ENCODE measurements around the gene PAQR4. TPM values are rescaled to one million over a fixed set of nuclear protein-coding genes. Genes with fewer than 3 reads are reported as not detected.

PAQR4 gene
- total RNA-seq, 2 donors from 2014 or later = 8.8 to 13.2 TPM

- H3K27ac ChIP-seq = peak overlapping the region; percentile 47 to 72 (median 65)
- peak; percentile 78 for ATAC-seq
- 19 to 31% methylated on average over 3 to 6 of the region's 6 CpGs for WGBS, 2 donors
These were observed 8.3 kb downstream of the PAQR4 start for GRCh38 chr16:2977440-2977839.

GRCh38 chr16:2979669-2980226 lies 10.6 kb downstream of the PAQR4 start:
- no peak for TF ChIP-seq CTCF (IDR thresholded peaks at IDR 0.05)
- no peak for TF ChIP-seq POLR2A (IDR thresholded peaks at IDR 0.05)
- Histone ChIP-seq H3K4me1 (peaks cover 53% of the 10 kb centered on the region), H3K4me3 (peak overlapping the region in 1 of 2 donors; percentile 15), H3K9me3 (no peaks in the 10 kb centered on the region), H3K27me3 (no peaks in the 10 kb centered on the region), H3K36me3 (replicated peaks in 1 of 2; ENCODE audit: insufficient read depth in 1 of 2, low read depth in 2 of 2) (no peaks in the 10 kb centered on the region), H3K27ac (no peak overlapping the region)
- DNase-seq (no peak), ATAC-seq (no peak)
- WGBS, 2 donors = 7 to 11% methylated on average over 20 to 42 of the region's 43 CpGs
- intact Hi-C loops (cut with DNase I) = no loop called here

More at GRCh38 chr16:2977440-2977839, 8.3 kb downstream of the PAQR4 start:
- Histone ChIP-seq H3K9me3 (no peaks in the 10 kb centered on the region), H3K4me3 (no peak overlapping the region), H3K27me3 (no peaks in the 10 kb centered on the region), H3K36me3 (replicated peaks in 1 of 2; ENCODE audit: insufficient read depth in 1 of 2, low read depth in 2 of 2) (no peaks in the 10 kb centered on the region), H3K4me1 (peaks cover 42% of the 10 kb centered on the region)
- DNase-seq = peak; percentile 89 to 96 (median 94)
- intact Hi-C loops (cut with DNase I) = no loop called here
- TF ChIP-seq CTCF (IDR thresholded peaks at IDR 0.05) = no peak
- no peak for TF ChIP-seq POLR2A (IDR thresholded peaks at IDR 0.05)

- DNase-seq = peak; percentile 91 to 94 (median 92)
These were observed 11.4 kb downstream of the PAQR4 start, which contains the start of gene PKMYT1 for GRCh38 chr16:2980227-2981176. TSS of gene PKMYT1 (minus strand) at chr16:2980446. CDS start at chr16:2979657, 789 bp downstream.

GRCh38 chr16:2981177-2981898 lies 12.2 kb downstream of the PAQR4 start:
- Histone ChIP-seq H3K4me1 (peaks cover 62% of the 10 kb centered on the region), H3K27me3 (no peaks in the 10 kb centered on the region), H3K9me3 (no peaks in the 10 kb centered on the region), H3K4me3 (no peak overlapping the region), H3K36me3 (replicated peaks in 1 of 2; ENCODE audit: insufficient read depth in 1 of 2, low read depth in 2 of 2) (no peaks in the 10 kb centered on the region), H3K27ac (peak overlapping the region in 2 of 4 donors; percentile 80 to 88)
- 61 to 62% methylated on average over 28 to 33 of the region's 33 CpGs for WGBS, 2 donors
- TF ChIP-seq POLR2A (IDR thresholded peaks at IDR 0.05) (no peak), CTCF (IDR thresholded peaks at IDR 0.05) (no peak)
- no peak for DNase-seq
- no peak for ATAC-seq
- intact Hi-C loops (cut with DNase I) = no loop called here

More at GRCh38 chr16:2980227-2981176, 11.4 kb downstream of the PAQR4 start, which contains the start of gene PKMYT1:
- peak; percentile 89 for ATAC-seq
- peak within 1 kb of the TSS; percentile 15 to 64 for H3K4me3 ChIP-seq
- H3K9me3 ChIP-seq = no peaks in the 10 kb centered on the region
- intact Hi-C loops (cut with DNase I) = no loop called here
- WGBS, 2 donors = 7 to 27% methylated on average over 19 to 87 of the region's 91 CpGs
- H3K36me3 ChIP-seq (replicated peaks in 1 of 2; ENCODE audit: insufficient read depth in 1 of 2, low read depth in 2 of 2) = no peaks in the 10 kb centered on the region
- TF ChIP-seq CTCF (IDR thresholded peaks at IDR 0.05) = no peak
- peak; percentile 95 to 97 (median 95) for TF ChIP-seq POLR2A (IDR thresholded peaks at IDR 0.05)
- no peaks in the 10 kb centered on the region for H3K27me3 ChIP-seq
- H3K27ac ChIP-seq = peak within 1 kb of the TSS; percentile 79 to 88 (median 83)
- H3K4me1 ChIP-seq = peaks cover 60% of the 10 kb centered on the region

Data from body of pancreas (tissue), 4 donors.